Osteocyte (in vitro differentiated cells): ENCODE results near the gene ACER3. TPM values are rescaled to one million over a fixed set of nuclear protein-coding genes. Genes with fewer than 3 reads are reported as not detected.

ENCODE experiments used
- DNase-seq: peaks from one replicate; pipeline ENCODE4 v3.0.0; 2021; ENCODE audit warnings: mixed read lengths; ENCODE audit not compliant: unreplicated experiment; ENCODE audit errors: extremely low spot score
- H3K27ac Mint-ChIP-seq: one replicate; pipeline ENCODE4 v1.8.0; 2021; ENCODE audit warnings: mild to moderate bottlenecking, mixed read lengths; ENCODE audit not compliant: unreplicated experiment
- H3K27me3 Mint-ChIP-seq: one replicate; pipeline ENCODE4 v1.8.0; 2021; ENCODE audit warnings: mixed read lengths; ENCODE audit not compliant: unreplicated experiment
- H3K36me3 Mint-ChIP-seq: one replicate; pipeline ENCODE4 v1.8.0; 2021; ENCODE audit warnings: mixed read lengths; ENCODE audit not compliant: unreplicated experiment
- H3K4me1 Mint-ChIP-seq: one replicate; pipeline ENCODE4 v1.8.0; 2021; ENCODE audit warnings: mixed read lengths; ENCODE audit not compliant: unreplicated experiment
- H3K4me3 Mint-ChIP-seq: one replicate; pipeline ENCODE4 v1.8.0; 2021; ENCODE audit warnings: mild to moderate bottlenecking, moderate library complexity, mixed read lengths; ENCODE audit not compliant: unreplicated experiment
- H3K9me3 Mint-ChIP-seq: one replicate; pipeline ENCODE4 v1.8.0; 2021; ENCODE audit warnings: mixed read lengths; ENCODE audit not compliant: unreplicated experiment
- total RNA-seq: library from RNA; stranded (reverse); gene quantifications from 2 replicates; pipeline ENCODE4 v1.2.1, GENCODE V29; 2021
- TF ChIP-seq, protein P1 (sequence below): fragments of 200-600 bp; sonication (generic); IDR thresholded peaks from 2 replicates; pipeline ENCODE4 v1.5.0; 2021; ENCODE audit warnings: antibody characterized with exemption, mild to moderate bottlenecking, moderate library complexity

ACER3 gene
- total RNA-seq, 1 donor from 2014 or later, result 17.4 TPM

DNA sequence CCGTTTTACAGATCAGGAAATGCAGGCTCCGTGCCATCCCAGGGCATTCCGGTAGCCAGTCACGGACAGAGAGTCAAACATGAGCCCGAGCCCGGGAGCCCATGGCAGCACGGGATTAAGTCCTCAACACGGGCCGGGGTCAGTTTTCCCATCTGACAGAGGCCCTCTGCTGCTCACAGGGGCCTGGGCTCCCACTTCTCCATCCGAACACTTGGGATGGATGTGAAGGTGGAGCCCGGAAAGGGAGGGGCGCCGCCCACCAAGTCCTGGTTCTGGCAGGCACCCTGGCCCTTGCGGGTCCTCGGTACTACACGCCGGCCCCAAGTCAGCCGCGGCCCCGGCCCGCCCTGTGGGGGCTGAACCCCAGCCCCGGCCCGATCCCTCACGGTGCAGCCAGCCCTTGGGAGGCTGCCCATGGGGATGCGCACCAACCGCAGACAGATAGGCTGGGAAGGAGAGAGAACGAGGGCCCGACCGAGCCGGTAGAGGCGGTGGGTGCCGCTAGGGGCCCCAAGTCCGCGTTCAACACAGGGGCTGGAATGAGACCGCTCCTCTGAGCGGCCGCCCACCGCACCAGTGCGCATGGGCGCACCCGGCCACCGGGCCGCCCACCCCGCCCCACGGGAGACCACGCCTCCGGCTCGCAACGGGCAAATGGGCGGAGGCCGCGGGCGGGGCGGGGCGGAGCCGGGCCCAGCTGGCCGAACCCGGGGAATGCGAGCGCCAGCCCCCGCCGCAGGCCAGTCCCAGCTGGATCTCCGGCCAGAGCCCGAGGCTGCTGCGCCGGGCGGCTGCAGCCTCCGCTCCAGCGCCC lies 205.7 kb downstream of the ACER3 start, which contains the start of gene CAPN5:
CAPN5 (plus strand) TSS at position 743 of the 814 bp plus-strand sequence. CDS start 17,916 bp downstream, outside the sequence.
- H3K4me3 Mint-ChIP-seq, result peak within 1 kb of the TSS; percentile 75
- H3K9me3 Mint-ChIP-seq, result no peaks in the 10 kb centered on the region
- TF ChIP-seq, protein P1, sequence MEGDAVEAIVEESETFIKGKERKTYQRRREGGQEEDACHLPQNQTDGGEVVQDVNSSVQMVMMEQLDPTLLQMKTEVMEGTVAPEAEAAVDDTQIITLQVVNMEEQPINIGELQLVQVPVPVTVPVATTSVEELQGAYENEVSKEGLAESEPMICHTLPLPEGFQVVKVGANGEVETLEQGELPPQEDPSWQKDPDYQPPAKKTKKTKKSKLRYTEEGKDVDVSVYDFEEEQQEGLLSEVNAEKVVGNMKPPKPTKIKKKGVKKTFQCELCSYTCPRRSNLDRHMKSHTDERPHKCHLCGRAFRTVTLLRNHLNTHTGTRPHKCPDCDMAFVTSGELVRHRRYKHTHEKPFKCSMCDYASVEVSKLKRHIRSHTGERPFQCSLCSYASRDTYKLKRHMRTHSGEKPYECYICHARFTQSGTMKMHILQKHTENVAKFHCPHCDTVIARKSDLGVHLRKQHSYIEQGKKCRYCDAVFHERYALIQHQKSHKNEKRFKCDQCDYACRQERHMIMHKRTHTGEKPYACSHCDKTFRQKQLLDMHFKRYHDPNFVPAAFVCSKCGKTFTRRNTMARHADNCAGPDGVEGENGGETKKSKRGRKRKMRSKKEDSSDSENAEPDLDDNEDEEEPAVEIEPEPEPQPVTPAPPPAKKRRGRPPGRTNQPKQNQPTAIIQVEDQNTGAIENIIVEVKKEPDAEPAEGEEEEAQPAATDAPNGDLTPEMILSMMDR, result peak; percentile 37
- no peaks in the 10 kb centered on the region for H3K27me3 Mint-ChIP-seq
- H3K27ac Mint-ChIP-seq, result peak within 1 kb of the TSS; percentile 87
- peak; percentile 98 for DNase-seq
- H3K4me1 Mint-ChIP-seq, result peaks cover 22% of the 10 kb centered on the region
- H3K36me3 Mint-ChIP-seq, result no peaks in the 10 kb centered on the region

DNA sequence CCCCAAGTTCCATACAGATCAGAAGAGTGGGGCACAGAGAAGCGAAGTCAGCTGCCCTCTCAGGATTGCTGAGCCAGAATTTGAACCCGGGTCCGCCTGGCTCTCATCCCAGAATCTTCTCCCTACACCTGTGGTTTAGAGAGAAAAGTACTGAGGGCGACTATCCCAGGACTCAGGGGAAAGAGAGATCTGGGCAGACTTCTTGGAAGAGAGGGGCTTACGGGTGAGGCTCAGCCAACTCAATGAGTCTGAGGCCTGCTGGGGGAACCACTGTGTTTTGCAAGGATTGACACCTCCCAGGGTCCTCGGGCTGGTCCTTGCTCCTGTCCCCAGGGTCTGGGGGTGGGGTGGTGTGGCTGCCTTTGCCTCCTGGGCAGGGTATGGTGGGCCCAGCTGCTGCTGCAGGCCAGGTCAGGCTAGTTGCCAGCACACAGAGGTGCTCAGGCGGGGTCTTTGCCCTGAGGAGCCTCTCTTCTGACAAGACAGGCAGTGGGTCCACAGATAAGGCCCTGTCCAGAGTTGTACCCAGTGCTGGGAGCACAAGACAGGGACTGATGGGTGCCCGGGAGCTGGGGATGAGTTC lies 207.2 kb downstream of the ACER3 start:
- Mint-ChIP-seq H3K9me3 (no peaks in the 10 kb centered on the region), H3K4me3 (peak overlapping the region; percentile 75), H3K36me3 (no peaks in the 10 kb centered on the region), H3K4me1 (peaks cover 34% of the 10 kb centered on the region), H3K27me3 (no peaks in the 10 kb centered on the region), H3K27ac (no peak overlapping the region)
- DNase-seq, result no peak
- TF ChIP-seq, protein P1, result no peak

GRCh38 chr11:77068457-77069335 lies 208.0 kb downstream of the ACER3 start:
- H3K36me3 Mint-ChIP-seq, result no peaks in the 10 kb centered on the region
- H3K4me3 Mint-ChIP-seq, result no peak overlapping the region

DNA sequence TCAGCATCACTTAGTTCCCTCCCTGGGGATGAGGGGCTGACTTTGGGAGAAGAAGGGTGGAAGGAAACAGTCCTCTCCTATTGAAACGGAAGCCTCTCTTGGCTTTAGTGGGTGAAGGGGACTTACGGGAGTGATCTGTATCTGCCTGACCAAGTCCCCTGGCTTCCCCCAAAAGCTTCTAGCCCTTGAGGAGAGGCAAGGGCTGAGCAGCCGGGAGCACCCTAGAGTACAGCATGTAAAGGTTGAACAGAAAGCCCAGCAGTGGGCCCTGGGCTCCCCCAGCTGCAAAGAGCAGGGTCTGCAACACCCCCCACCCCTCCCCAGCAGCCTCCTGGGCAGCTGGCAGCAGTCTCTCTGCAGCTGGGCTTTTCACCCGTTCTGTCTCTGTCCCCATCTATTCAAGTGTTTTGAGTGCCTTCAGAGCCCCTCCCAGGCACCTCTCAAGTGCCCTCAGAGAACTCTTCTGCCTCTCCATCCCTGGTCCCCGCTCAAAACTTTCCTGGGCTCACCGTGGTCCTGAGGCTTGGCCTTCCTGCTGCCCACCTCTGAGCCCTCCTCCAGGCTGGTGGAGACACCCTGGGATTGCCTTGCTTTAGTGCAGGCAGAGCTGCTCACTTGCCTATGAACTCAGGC lies 208.7 kb downstream of the ACER3 start:
- H3K27me3 Mint-ChIP-seq, result no peaks in the 10 kb centered on the region
- no peaks in the 10 kb centered on the region for H3K9me3 Mint-ChIP-seq
- no peak for DNase-seq
- H3K4me1 Mint-ChIP-seq, result peaks cover 49% of the 10 kb centered on the region
- TF ChIP-seq, protein P1, result no peak
- H3K4me3 Mint-ChIP-seq, result no peak overlapping the region
- H3K36me3 Mint-ChIP-seq, result no peaks in the 10 kb centered on the region
- no peak overlapping the region for H3K27ac Mint-ChIP-seq

More at GRCh38 chr11:77068457-77069335, 208.0 kb downstream of the ACER3 start:
- H3K27ac Mint-ChIP-seq, result no peak overlapping the region
- H3K9me3 Mint-ChIP-seq, result no peaks in the 10 kb centered on the region
- H3K4me1 Mint-ChIP-seq, result peaks cover 41% of the 10 kb centered on the region
- H3K27me3 Mint-ChIP-seq, result no peaks in the 10 kb centered on the region
- TF ChIP-seq, protein P1, result no peak
- no peak for DNase-seq
